Erythroblast (primary cell): Measurements from ENCODE around the gene MAPK8.

Experiments
- GATA1 ChIP-seq: IDR thresholded peaks from 2 replicates; pipeline ENCODE4 v1.6.1; 2011; ENCODE audit warnings: low read depth, mild to moderate bottlenecking, control low read depth, low read length, moderate library complexity
- POLR2A ChIP-seq: IDR thresholded peaks from 2 replicates; pipeline ENCODE4 v1.6.1; 2011; ENCODE audit warnings: mild to moderate bottlenecking, low read length

- no peak for TF ChIP-seq POLR2A
- no peak for TF ChIP-seq GATA1
Measured at GRCh38 chr10:48284002-48284546, 22.4 kb upstream of the MAPK8 start.
